Thyroid gland (tissue), 4 donors: ENCODE results near the gene KRABD2.
"Not testable (repeated sequence)": the region's sequence is repeated elsewhere in the genome, so short reads cannot be mapped to it uniquely, and the experiment has no call there.

Experiments
- DNase-seq, 2 donors: peaks; one replicate each; pipeline ENCODE4 v3.0.0-alpha.2; 2019
- H3K27ac ChIP-seq, 3 donors: fragments of 200-600 bp; sonication (generic); 1 replicate in 2 of 3; 2 replicates in 1 of 3; pipeline ENCODE4 v1.5.1; 2016 to 2019; ENCODE audit warnings: mild to moderate bottlenecking in 1 of 3, moderate library complexity in 1 of 3
- H3K27me3 ChIP-seq: fragments of 200-600 bp; sonication (generic); one replicate; pipeline ENCODE4 v1.5.1; 2019
- H3K36me3 ChIP-seq, 2 donors: fragments of 200-600 bp; sonication (generic); one replicate each; pipeline ENCODE4 v1.5.1; 2016 to 2019
- H3K4me1 ChIP-seq, 2 donors: fragments of 200-600 bp; sonication (generic); one replicate each; pipeline ENCODE4 v1.5.1; 2017 to 2019
- H3K4me3 ChIP-seq, 3 donors: fragments of 200-600 bp; sonication (generic); replicated peaks in 1 of 3; 1 replicate in 2 of 3; 2 replicates in 1 of 3; pipeline ENCODE4 v1.5.1; 2016; ENCODE audit warnings: mild to moderate bottlenecking in 1 of 3
- H3K9me3 ChIP-seq: fragments of 200-600 bp; sonication (generic); one replicate; pipeline ENCODE4 v1.5.1; 2017
- POLR2A ChIP-seq, 2 donors: fragments of 450-650 bp; IDR thresholded peaks; one replicate each; pipeline ENCODE4 v1.6.1; 2017; ENCODE audit warnings: antibody characterized with exemption in 2 of 2, mild to moderate bottlenecking in 2 of 2, moderate library complexity in 1 of 2
- whole genome bisulfite sequencing, 2 donors: methylation state at CpG; one replicate each; pipeline ENCODE4 v1.1.5; 2017; 5-methylcytosine and 5-hydroxymethylcytosine counted together
- intact Hi-C: fragments of 100-400 bp; cut with DNase I; formaldehyde crosslinking; loops from one replicate; pipeline ENCODE4 v1.15.1; 2023
- TF ChIP-seq, protein P1 (sequence below), 6 experiments: fragments of 200-600 bp in 3 of 6; fragments of 450-650 bp in 3 of 6; sonication (generic) in 3 of 6; IDR thresholded peaks; one replicate each; pipeline ENCODE4 v1.5.1; 2016 to 2019; ENCODE audit warnings: antibody characterized with exemption in 6 of 6, mild to moderate bottlenecking in 2 of 6, inconsistent platforms in 1 of 6, moderate library complexity in 1 of 6

KRABD2 gene

DNA sequence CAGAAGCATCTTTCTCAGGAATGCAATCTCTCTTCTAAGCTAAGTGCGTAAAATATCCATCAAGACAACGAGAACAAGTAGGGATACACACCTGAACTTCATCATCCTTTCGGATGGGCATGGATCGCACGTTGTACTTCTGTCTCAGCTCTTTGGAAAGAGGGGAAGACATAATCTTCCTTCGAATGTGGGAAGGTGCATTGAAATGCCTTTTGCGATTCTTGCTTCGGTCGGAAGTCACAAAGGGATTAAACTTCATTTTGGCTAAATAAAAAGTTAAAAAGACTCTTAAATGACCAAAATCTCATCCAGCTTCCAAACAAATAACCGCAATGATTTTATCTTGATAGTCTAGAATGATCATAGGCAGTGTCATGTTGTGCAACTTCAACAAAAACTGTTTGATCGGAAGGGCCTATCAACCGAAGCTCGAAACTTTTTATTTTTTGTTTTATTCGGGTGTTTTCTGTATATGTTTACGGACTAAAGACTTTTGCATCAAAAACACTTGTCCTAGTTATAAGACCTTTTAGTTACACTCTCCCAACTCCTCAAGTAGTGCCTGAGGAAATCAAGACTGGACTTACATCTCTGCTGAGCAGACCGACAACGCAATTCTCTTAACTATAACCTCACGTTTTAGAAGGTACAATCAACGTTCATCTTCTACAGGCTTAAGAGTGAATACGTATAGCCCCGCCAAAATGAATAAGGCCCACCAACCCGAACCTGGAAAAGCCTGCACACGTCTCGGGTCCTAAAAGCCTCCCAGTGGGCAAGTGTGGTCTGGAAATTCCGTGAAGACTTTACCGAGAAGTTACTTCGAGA is 5.8 kb upstream of the KRABD2 start:
- Histone ChIP-seq H3K4me3 (peak overlapping the region; percentile 11 to 60 (median 27)), H3K4me1 (peaks cover 20 to 25% of the 10 kb centered on the region in 2 donors), H3K27ac (peak overlapping the region in 2 of 3 donors; percentile 63 to 87), H3K27me3 (no peaks in the 10 kb centered on the region), H3K36me3 (peaks cover 29 to 38% of the 10 kb centered on the region in 2 donors), H3K9me3 (no peaks in the 10 kb centered on the region)
- intact Hi-C loops, result no loop called here
- no peak for TF ChIP-seq POLR2A (IDR thresholded peaks at IDR 0.05)
- TF ChIP-seq, protein P1, sequence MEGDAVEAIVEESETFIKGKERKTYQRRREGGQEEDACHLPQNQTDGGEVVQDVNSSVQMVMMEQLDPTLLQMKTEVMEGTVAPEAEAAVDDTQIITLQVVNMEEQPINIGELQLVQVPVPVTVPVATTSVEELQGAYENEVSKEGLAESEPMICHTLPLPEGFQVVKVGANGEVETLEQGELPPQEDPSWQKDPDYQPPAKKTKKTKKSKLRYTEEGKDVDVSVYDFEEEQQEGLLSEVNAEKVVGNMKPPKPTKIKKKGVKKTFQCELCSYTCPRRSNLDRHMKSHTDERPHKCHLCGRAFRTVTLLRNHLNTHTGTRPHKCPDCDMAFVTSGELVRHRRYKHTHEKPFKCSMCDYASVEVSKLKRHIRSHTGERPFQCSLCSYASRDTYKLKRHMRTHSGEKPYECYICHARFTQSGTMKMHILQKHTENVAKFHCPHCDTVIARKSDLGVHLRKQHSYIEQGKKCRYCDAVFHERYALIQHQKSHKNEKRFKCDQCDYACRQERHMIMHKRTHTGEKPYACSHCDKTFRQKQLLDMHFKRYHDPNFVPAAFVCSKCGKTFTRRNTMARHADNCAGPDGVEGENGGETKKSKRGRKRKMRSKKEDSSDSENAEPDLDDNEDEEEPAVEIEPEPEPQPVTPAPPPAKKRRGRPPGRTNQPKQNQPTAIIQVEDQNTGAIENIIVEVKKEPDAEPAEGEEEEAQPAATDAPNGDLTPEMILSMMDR (IDR thresholded peaks at IDR 0.05), result no peak
- DNase-seq, result no peak
- 17% methylated on average over 27 of the region's 27 CpGs for WGBS, 2 donors

GRCh38 chr17:8380049-8380448 is 3.5 kb upstream of the KRABD2 start:
- Histone ChIP-seq H3K27me3 (no peaks in the 10 kb centered on the region), H3K4me3 (no peak overlapping the region), H3K27ac (no peak overlapping the region), H3K9me3 (no peaks in the 10 kb centered on the region), H3K4me1 (peaks cover 29 to 41% of the 10 kb centered on the region in 2 donors), H3K36me3 (peaks cover 32 to 41% of the 10 kb centered on the region in 2 donors)
- 77 to 79% methylated on average over 3 of the region's 3 CpGs for WGBS, 2 donors
- intact Hi-C loops, result no loop called here
- TF ChIP-seq, protein P1 (IDR thresholded peaks at IDR 0.05), result no peak
- no peak for TF ChIP-seq POLR2A (IDR thresholded peaks at IDR 0.05)
- DNase-seq, result no peak

- H3K9me3 ChIP-seq, H3K27ac ChIP-seq, H3K27me3 ChIP-seq, H3K4me3 ChIP-seq, DNase-seq, intact Hi-C loops: not testable (repeated sequence)
- 89 to 90% methylated on average over 8 of the region's 8 CpGs for WGBS, 2 donors
- Histone ChIP-seq H3K4me1 (peaks cover 25 to 35% of the 10 kb centered on the region in 2 donors), H3K36me3 (peaks cover 32 to 41% of the 10 kb centered on the region in 2 donors)
Observed at GRCh38 chr17:8378117-8378516, 1.6 kb upstream of the KRABD2 start.

DNA sequence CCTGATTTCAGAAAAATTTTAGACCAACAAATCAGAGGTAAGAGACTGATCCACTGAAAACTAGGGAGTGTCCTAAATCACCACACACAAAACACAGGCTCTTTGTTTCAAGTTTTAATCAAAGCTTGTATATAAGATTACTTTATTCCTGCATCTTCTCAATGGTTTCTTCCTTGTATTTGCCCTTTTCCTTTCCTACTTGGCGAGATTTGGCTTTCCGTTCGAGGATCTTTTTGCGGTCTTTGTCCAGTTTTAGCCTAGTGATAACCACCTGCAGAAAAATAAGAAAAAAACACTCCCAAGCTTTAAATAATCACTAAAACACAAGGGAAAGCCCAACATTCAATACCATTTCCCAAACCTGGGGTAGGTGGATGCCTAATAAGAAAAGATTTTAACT is 918 bp upstream of the KRABD2 start:
- TF ChIP-seq, protein P1 (IDR thresholded peaks at IDR 0.05), result no peak
- TF ChIP-seq POLR2A (IDR thresholded peaks at IDR 0.05), result no peak
- Histone ChIP-seq H3K27me3 (no peaks in the 10 kb centered on the region), H3K36me3 (peaks cover 32 to 41% of the 10 kb centered on the region in 2 donors), H3K4me3 (no peak overlapping the region), H3K4me1 (peaks cover 23 to 35% of the 10 kb centered on the region in 2 donors), H3K27ac (no peak overlapping the region), H3K9me3 (no peaks in the 10 kb centered on the region)
- WGBS, 2 donors, result 88 to 93% methylated on average over 4 of the region's 4 CpGs
- DNase-seq, result no peak
- intact Hi-C loops, result no loop called here

GRCh38 chr17:8375738-8376259 is 705 bp downstream of the KRABD2 start:
- peak; percentile 33 to 41 for DNase-seq
- peak in 1 of 2 donors; percentile 8 for TF ChIP-seq POLR2A (IDR thresholded peaks at IDR 0.05)
- TF ChIP-seq, protein P1 (IDR thresholded peaks at IDR 0.05), result no peak
- Histone ChIP-seq H3K9me3 (no peaks in the 10 kb centered on the region), H3K27ac (peak overlapping the region; percentile 63 to 88 (median 80)), H3K4me1 (peaks cover 9 to 21% of the 10 kb centered on the region in 2 donors), H3K4me3 (peak overlapping the region; percentile 61 to 63 (median 61)), H3K36me3 (peaks cover 32 to 37% of the 10 kb centered on the region in 2 donors), H3K27me3 (no peaks in the 10 kb centered on the region)
- intact Hi-C loops, result no loop called here
- WGBS, 2 donors, result 16 to 26% methylated on average over 18 of the region's 18 CpGs

- intact Hi-C loops, H3K4me3 ChIP-seq, H3K27me3 ChIP-seq, H3K9me3 ChIP-seq, DNase-seq, H3K27ac ChIP-seq: not testable (repeated sequence)
- peaks cover 8 to 18% of the 10 kb centered on the region in 2 donors for H3K4me1 ChIP-seq
- peaks cover 25 to 27% of the 10 kb centered on the region in 2 donors for H3K36me3 ChIP-seq
- 93 to 97% methylated on average over 15 of the region's 26 CpGs for whole genome bisulfite sequencing, 2 donors
Observed at GRCh38 chr17:8373856-8374255, 2.6 kb downstream of the KRABD2 start.
